Transverse colon (tissue), 4 donors: ENCODE data around the gene FOXD2. TPM values are rescaled to one million over a fixed set of nuclear protein-coding genes. Genes with fewer than 3 reads are reported as not detected.
A peak's percentile ranks its signal among the peaks of the same experiment; 100 is the strongest.

Experiments
- DNase-seq: peaks from one replicate; pipeline ENCODE4 v3.0.0-alpha.2; 2019
- H3K27ac ChIP-seq, 4 donors: fragments of 200-600 bp; sonication (generic); 2 replicates each; pipeline ENCODE4 v1.5.1; 2016 to 2018; ENCODE audit warnings: inconsistent platforms in 4 of 4
- H3K27me3 ChIP-seq: fragments of 200-600 bp; sonication (generic); 2 replicates; pipeline ENCODE4 v1.5.1; 2017; ENCODE audit warnings: inconsistent platforms
- H3K36me3 ChIP-seq, 4 donors: fragments of 200-600 bp; sonication (generic); 2 replicates each; pipeline ENCODE4 v1.5.1; 2017 to 2019; ENCODE audit warnings: inconsistent platforms in 4 of 4
- H3K4me1 ChIP-seq, 4 donors: fragments of 200-600 bp; sonication (generic); 2 replicates each; pipeline ENCODE4 v1.5.1; 2017 to 2020; ENCODE audit warnings: inconsistent platforms in 4 of 4
- H3K4me3 ChIP-seq, 4 donors: fragments of 200-600 bp; sonication (generic); 1 replicate in 1 of 4; 2 replicates in 3 of 4; pipeline versions ENCODE4 v1.5.1 to v1.6.1; 2017 to 2019; ENCODE audit warnings: inconsistent platforms in 4 of 4
- H3K9me3 ChIP-seq, 2 donors: fragments of 200-600 bp; sonication (generic); 2 replicates each; pipeline ENCODE4 v1.5.1; 2017 to 2019; ENCODE audit warnings: inconsistent platforms in 2 of 2
- CTCF ChIP-seq, 5 experiments: fragments of 200-600 bp in 3 of 5; fragments of 450-650 bp in 2 of 5; sonication (generic) in 3 of 5; IDR thresholded peaks; 1 replicate in 2 of 5; 2 replicates in 3 of 5; pipeline ENCODE4 v1.5.1; 2016 to 2017; ENCODE audit warnings: antibody characterized with exemption in 5 of 5, inconsistent platforms in 3 of 5, mild to moderate bottlenecking in 2 of 5, moderate library complexity in 1 of 5
- EP300 ChIP-seq: sonication (generic); formaldehyde crosslinking; IDR thresholded peaks from one replicate; pipeline ENCODE4 v1.6.1; 2017; ENCODE audit warnings: antibody characterized with exemption, low read depth
- POLR2A ChIP-seq: fragments of 450-650 bp; IDR thresholded peaks from one replicate; pipeline ENCODE4 v1.6.1; 2016; ENCODE audit warnings: antibody characterized with exemption, mild to moderate bottlenecking, moderate library complexity
- POLR2AphosphoS5 ChIP-seq, 3 donors: sonication (generic); formaldehyde crosslinking; IDR thresholded peaks; one replicate each; pipeline ENCODE4 v1.6.1; 2016; ENCODE audit warnings: antibody characterized with exemption in 3 of 3
- WGBS, 2 donors: methylation state at CpG; one replicate each; pipeline ENCODE4 v1.1.5; 2018; ENCODE audit warnings: low coverage in 1 of 2; 5-methylcytosine and 5-hydroxymethylcytosine counted together
- in situ Hi-C, 4 donors: fragments of 200-750 bp; cut with MboI; loops; one replicate each; pipeline versions ENCODE4 v1.15.0 to v1.15.1; 2017; ENCODE audit warnings: low sequenced_read_pairs in 3 of 4, low pct_ligation_motif_present in 1 of 4, low pct_unique_long_range_greater_than_20kb in 1 of 4
- intact Hi-C: fragments of 100-400 bp; cut with DNase I; formaldehyde crosslinking; loops from one replicate; pipeline ENCODE4 v1.15.1; 2023; ENCODE audit warnings: low total_unique reads
- total RNA-seq, 4 donors: library from RNA; depleted of rRNA; stranded (reverse); fragments of >200 nt; gene quantifications; one replicate each; pipeline ENCODE4 v1.1.0, GENCODE V29; 2016

The FOXD2 gene
- total RNA-seq, 4 donors from 2014 or later: 15.8 to 20.9 (median 17.2) TPM

GRCh38 chr1:47420547-47420946 is 17.3 kb upstream of the FOXD2 start:
- WGBS, 2 donors: 63 to 72% methylated on average over 4 of the region's 4 CpGs
- no peak overlapping the region for H3K27ac ChIP-seq
- DNase-seq: no peak
- no peak overlapping the region for H3K4me3 ChIP-seq
- H3K9me3 ChIP-seq: no peaks in the 10 kb centered on the region
- in situ Hi-C loops: loop anchor here in 2 of 4 donors (25.0 kb wide), 1 partner anchor 233 kb away; the partner anchor contains the start of gene PDZK1IP1 (in 2 of the 2)
- TF ChIP-seq POLR2AphosphoS5 (IDR thresholded peaks at IDR 0.05): no peak
- TF ChIP-seq POLR2A: no peak
- TF ChIP-seq CTCF (IDR thresholded peaks at IDR 0.05): no peak
- TF ChIP-seq EP300: no peak
- H3K4me1 ChIP-seq: peaks cover 0 to 3% (median 0%) of the 10 kb centered on the region in 4 donors
- H3K36me3 ChIP-seq: no peaks in the 10 kb centered on the region
- H3K27me3 ChIP-seq: peaks cover 34% of the 10 kb centered on the region
- intact Hi-C loops: no loop called here

GRCh38 chr1:47423872-47424271 is 14.0 kb upstream of the FOXD2 start:
- Histone ChIP-seq H3K4me3 (no peak overlapping the region), H3K27ac (no peak overlapping the region), H3K27me3 (peaks cover 4% of the 10 kb centered on the region), H3K4me1 (no peaks in the 10 kb centered on the region), H3K36me3 (no peaks in the 10 kb centered on the region), H3K9me3 (no peaks in the 10 kb centered on the region)
- DNase-seq: no peak
- intact Hi-C loops (no loop called here), in situ Hi-C loops (loop anchor here in 2 of 4 donors (25.0 kb wide), 1 partner anchor 237 kb away; the partner anchor contains the start of gene PDZK1IP1 (in 2 of the 2))
- no peak for TF ChIP-seq EP300
- no peak for TF ChIP-seq POLR2AphosphoS5 (IDR thresholded peaks at IDR 0.05)
- no peak for TF ChIP-seq POLR2A
- no peak for TF ChIP-seq CTCF (IDR thresholded peaks at IDR 0.05)
- 33 to 48% methylated on average over 2 of the region's 2 CpGs for WGBS, 2 donors

GRCh38 chr1:47424336-47424982 is 13.4 kb upstream of the FOXD2 start:
- H3K27me3 ChIP-seq: peaks cover 4% of the 10 kb centered on the region
- H3K27ac ChIP-seq: no peak overlapping the region
- no peak for DNase-seq
- in situ Hi-C loops (loop anchor here in 2 of 4 donors (25.0 kb wide), 1 partner anchor 237 kb away; the partner anchor contains the start of gene PDZK1IP1 (in 2 of the 2)), intact Hi-C loops (no loop called here)
- no peaks in the 10 kb centered on the region for H3K4me1 ChIP-seq
- TF ChIP-seq CTCF (IDR thresholded peaks at IDR 0.05): peak; percentile 55 to 66 (median 60)
- no peak for TF ChIP-seq POLR2AphosphoS5 (IDR thresholded peaks at IDR 0.05)
- H3K36me3 ChIP-seq: no peaks in the 10 kb centered on the region
- no peaks in the 10 kb centered on the region for H3K9me3 ChIP-seq
- H3K4me3 ChIP-seq: no peak overlapping the region
- WGBS, 2 donors: 10 to 19% methylated on average over 6 of the region's 6 CpGs

GRCh38 chr1:47431534-47431933 is 6.3 kb upstream of the FOXD2 start:
- H3K27me3 ChIP-seq: peaks cover 69% of the 10 kb centered on the region
- in situ Hi-C loops (loop anchor here in 3 of 4 donors (5.0 to 25.0 kb wide), 3 partner anchors 273 to 281 kb away; no protein-coding TSS in a partner anchor), intact Hi-C loops (no loop called here)
- no peak overlapping the region for H3K27ac ChIP-seq
- H3K4me1 ChIP-seq: peaks cover 10 to 49% (median 37%) of the 10 kb centered on the region in 4 donors
- DNase-seq: no peak
- no peaks in the 10 kb centered on the region for H3K36me3 ChIP-seq
- TF ChIP-seq POLR2A: no peak
- no peak for TF ChIP-seq EP300
- no peak for TF ChIP-seq POLR2AphosphoS5 (IDR thresholded peaks at IDR 0.05)
- TF ChIP-seq CTCF (IDR thresholded peaks at IDR 0.05): no peak
- H3K9me3 ChIP-seq: no peaks in the 10 kb centered on the region
- WGBS, 2 donors: 95% methylated on average over 1 of the region's 1 CpG; no CpG with 5 or more reads in 1 of the 2 donors
- H3K4me3 ChIP-seq: no peak overlapping the region
